Right ventricle myocardium superior (tissue), 1 donor: ENCODE data around the gene SP140. TPM values are rescaled to one million over a fixed set of nuclear protein-coding genes. Genes with fewer than 3 reads are reported as not detected.

Experiments
- ATAC-seq: fragments of 200-7000 bp; cut with Tn5 transposase; one replicate; pipeline ENCODE4 v1.9.1; 2020; ENCODE audit warnings: mild to moderate bottlenecking; ENCODE audit not compliant: poor library complexity
- DNase-seq: peaks from one replicate; pipeline ENCODE4 v3.0.0-alpha.2; 2020
- intact Hi-C: fragments of 100-400 bp; cut with DNase I; formaldehyde crosslinking; loops from one replicate; pipeline ENCODE4 v1.11.2; 2022
- long read RNA-seq: library from polyadenylated mRNA; unstranded; transcript quantifications from one replicate; pipeline ENCODE4 v2.0.0, GENCODE V29; 2021
- total RNA-seq: library from RNA; stranded (reverse); fragmentation: NEBNext Ultra II Directional; extraction: Animal tissue kit (Norgen Biotek cat#: 25700); gene quantifications from one replicate; pipeline ENCODE4 v1.2.1, GENCODE V29; 2021
- donor health status: DM: no; HTN: yes; CAD: no; lungs with severe emphysema.

SP140 gene
- total RNA-seq, result 0.56 TPM
- long read RNA-seq, result 0 reads

- intact Hi-C loops, result no loop called here
- DNase-seq (peak; percentile 52), ATAC-seq (peak; percentile 63)
These were observed at the start of gene SP140 for GRCh38 chr2:230225486-230225885. Gene SP140 (plus strand): TSS chr2:230225736. CDS start chr2:230225845, 109 bp downstream.

GRCh38 chr2:230176996-230177395 lies 48.5 kb upstream of the SP140 start:
- intact Hi-C loops, result no loop called here
- no peak for DNase-seq
- no peak for ATAC-seq

GRCh38 chr2:230178546-230179485 lies 46.7 kb upstream of the SP140 start:
- intact Hi-C loops, result no loop called here
- ATAC-seq (no peak), DNase-seq (no peak)

GRCh38 chr2:230179907-230180306 lies 45.6 kb upstream of the SP140 start:
- ATAC-seq (no peak), DNase-seq (no peak)
- intact Hi-C loops, result no loop called here

- ATAC-seq (no peak), DNase-seq (no peak)
- intact Hi-C loops, result no loop called here
These were observed 44.3 kb upstream of the SP140 start for GRCh38 chr2:230181195-230181594.

GRCh38 chr2:230184727-230185578 lies 40.6 kb upstream of the SP140 start:
- intact Hi-C loops, result no loop called here
- no peak for ATAC-seq
- DNase-seq, result no peak

- intact Hi-C loops, result no loop called here
- ATAC-seq, result no peak
- no peak for DNase-seq
These were observed 23.0 kb upstream of the SP140 start for GRCh38 chr2:230202430-230203109.

GRCh38 chr2:230203110-230203676 lies 22.3 kb upstream of the SP140 start:
- DNase-seq, result no peak
- no peak for ATAC-seq
- intact Hi-C loops, result no loop called here

- intact Hi-C loops, result no loop called here
- ATAC-seq (no peak), DNase-seq (no peak)
These were observed 20.5 kb upstream of the SP140 start for GRCh38 chr2:230205034-230205433.

- ATAC-seq (no peak), DNase-seq (no peak)
- intact Hi-C loops, result no loop called here
These were observed 19.8 kb upstream of the SP140 start for GRCh38 chr2:230205721-230206120.

GRCh38 chr2:230208576-230208975 lies 17.0 kb upstream of the SP140 start:
- no peak for ATAC-seq
- intact Hi-C loops, result no loop called here
- no peak for DNase-seq

- intact Hi-C loops, result no loop called here
- DNase-seq (no peak), ATAC-seq (no peak)
These were observed 16.0 kb upstream of the SP140 start for GRCh38 chr2:230209422-230210051.

- ATAC-seq (no peak), DNase-seq (no peak)
- intact Hi-C loops, result no loop called here
These were observed 9.0 kb upstream of the SP140 start for GRCh38 chr2:230216489-230216888.

- ATAC-seq, result no peak
- DNase-seq, result no peak
- intact Hi-C loops, result no loop called here
These were observed 8.1 kb upstream of the SP140 start for GRCh38 chr2:230217424-230217823.

- no peak for DNase-seq
- intact Hi-C loops, result no loop called here
- peak; percentile 40 for ATAC-seq
These were observed 7.1 kb upstream of the SP140 start for GRCh38 chr2:230218421-230218820.

- intact Hi-C loops, result no loop called here
- DNase-seq (peak; percentile 83), ATAC-seq (peak; percentile 97)
These were observed 5.9 kb upstream of the SP140 start, which contains the start of gene SP110 for GRCh38 chr2:230219419-230220331. Gene SP110 (minus strand): TSS chr2:230219984. CDS start chr2:230216927, 3,057 bp downstream.

- intact Hi-C loops, result no loop called here
- ATAC-seq, result no peak
- DNase-seq, result no peak
These were observed 5.1 kb upstream of the SP140 start for GRCh38 chr2:230220347-230220969.
